NCI-H69 (cell line): Measurements from ENCODE around the gene CSN3.
"Not testable (repeated sequence)": the region's sequence is repeated elsewhere in the genome, so short reads cannot be mapped to it uniquely, and the experiment has no call there.

ENCODE experiments used
- DNase-seq: peaks from one replicate; lab custom pipeline; 2025; lab: John Stamatoyannopoulos, UW

The CSN3 gene

GRCh38 chr4:70242297-70242696, at the start of gene CSN3:
Gene CSN3 (plus strand): TSS chr4:70242597. CDS start chr4:70244820, 2,223 bp downstream.
- not testable (repeated sequence) for DNase-seq

- no peak for DNase-seq
Observed at GRCh38 chr4:70192895-70193294, 49.5 kb upstream of the CSN3 start.

GRCh38 chr4:70195425-70195824, 47.0 kb upstream of the CSN3 start, which contains the start of gene ODAM:
Gene ODAM (plus strand): TSS chr4:70195725. CDS start chr4:70196544, 819 bp downstream.
- no peak for DNase-seq

- DNase-seq: no peak
Observed at GRCh38 chr4:70196857-70197256, 45.5 kb upstream of the CSN3 start.

GRCh38 chr4:70197842-70198241, 44.6 kb upstream of the CSN3 start:
- DNase-seq: no peak

GRCh38 chr4:70203601-70204000, 38.8 kb upstream of the CSN3 start:
- no peak for DNase-seq

GRCh38 chr4:70212752-70213151, 29.6 kb upstream of the CSN3 start:
- DNase-seq: not testable (repeated sequence)

- not testable (repeated sequence) for DNase-seq
Observed at GRCh38 chr4:70216109-70216508, 26.3 kb upstream of the CSN3 start.

GRCh38 chr4:70216550-70216949, 25.8 kb upstream of the CSN3 start:
- not testable (repeated sequence) for DNase-seq

GRCh38 chr4:70221389-70221788, 21.0 kb upstream of the CSN3 start:
- DNase-seq: not testable (repeated sequence)

GRCh38 chr4:70221818-70222217, 20.6 kb upstream of the CSN3 start:
- not testable (repeated sequence) for DNase-seq

GRCh38 chr4:70225824-70226223, 16.6 kb upstream of the CSN3 start, which contains the start of gene FDCSP:
Gene FDCSP (plus strand): TSS chr4:70226124. CDS start chr4:70231195, 5,071 bp downstream.
- no peak for DNase-seq

GRCh38 chr4:70236125-70236524, 6.3 kb upstream of the CSN3 start:
- DNase-seq: no peak

GRCh38 chr4:70239131-70239883, 3.1 kb upstream of the CSN3 start:
- no peak for DNase-seq

GRCh38 chr4:70239884-70240591, 2.4 kb upstream of the CSN3 start:
- DNase-seq: no peak

- no peak for DNase-seq
Observed at GRCh38 chr4:70243091-70243490, 694 bp downstream of the CSN3 start.

GRCh38 chr4:70251250-70251944, 9.0 kb downstream of the CSN3 start:
- no peak for DNase-seq

- no peak for DNase-seq
Observed at GRCh38 chr4:70251945-70252277, 9.5 kb downstream of the CSN3 start.

- DNase-seq: peak; percentile 4
Observed at GRCh38 chr4:70269674-70270073, 27.3 kb downstream of the CSN3 start.

GRCh38 chr4:70277121-70277520, 34.7 kb downstream of the CSN3 start:
- DNase-seq: no peak

- no peak for DNase-seq
Observed at GRCh38 chr4:70280567-70280966, 38.2 kb downstream of the CSN3 start.

- no peak for DNase-seq
Observed at GRCh38 chr4:70288651-70289050, 46.3 kb downstream of the CSN3 start.

- no peak for DNase-seq
Observed at GRCh38 chr4:70291341-70291740, 48.9 kb downstream of the CSN3 start.
